NCI-H2227 (cell line): Measurements from ENCODE around the gene ITGB3BP.
"Not testable (repeated sequence)": the region's sequence is repeated elsewhere in the genome, so short reads cannot be mapped to it uniquely, and the experiment has no call there.

ENCODE experiments used
- DNase-seq: peaks from one replicate; lab custom pipeline; 2025; ENCODE audit not compliant: unreplicated experiment; lab: John Stamatoyannopoulos, UW

ITGB3BP gene

GRCh38 chr1:63522891-63523728 lies at the start of gene ITGB3BP, which contains the start of gene EFCAB7:
TSS of gene ITGB3BP (minus strand) at chr1:63523225. CDS start at chr1:63523133, 92 bp downstream.
TSS of gene EFCAB7 (plus strand) at chr1:63523525. CDS start at chr1:63525573, 2,048 bp downstream.
- DNase-seq: peak; percentile 98

- DNase-seq: not testable (repeated sequence)
Observed at GRCh38 chr1:63572686-63573085, 49.7 kb upstream of the ITGB3BP start.

GRCh38 chr1:63569640-63570316 lies 46.8 kb upstream of the ITGB3BP start:
- no peak for DNase-seq

- DNase-seq: no peak
Observed at GRCh38 chr1:63569068-63569467, 46.0 kb upstream of the ITGB3BP start.

GRCh38 chr1:63563745-63564144 lies 40.7 kb upstream of the ITGB3BP start:
- no peak for DNase-seq

- DNase-seq: no peak
Observed at GRCh38 chr1:63559357-63559756, 36.3 kb upstream of the ITGB3BP start.

- peak; percentile 24 for DNase-seq
Observed at GRCh38 chr1:63557365-63557987, 34.5 kb upstream of the ITGB3BP start.

GRCh38 chr1:63555480-63555879 lies 32.5 kb upstream of the ITGB3BP start:
- DNase-seq: no peak

GRCh38 chr1:63548877-63549276 lies 25.9 kb upstream of the ITGB3BP start:
- DNase-seq: no peak

- DNase-seq: no peak
Observed at GRCh38 chr1:63548303-63548702, 25.3 kb upstream of the ITGB3BP start.

- DNase-seq: no peak
Observed at GRCh38 chr1:63547621-63548294, 24.7 kb upstream of the ITGB3BP start.

GRCh38 chr1:63545780-63546179 lies 22.8 kb upstream of the ITGB3BP start:
- no peak for DNase-seq

- peak; percentile 14 for DNase-seq
Observed at GRCh38 chr1:63537940-63538339, 14.9 kb upstream of the ITGB3BP start.

- DNase-seq: no peak
Observed at GRCh38 chr1:63537006-63537405, 14.0 kb upstream of the ITGB3BP start.

- no peak for DNase-seq
Observed at GRCh38 chr1:63534406-63534805, 11.4 kb upstream of the ITGB3BP start.

- no peak for DNase-seq
Observed at GRCh38 chr1:63533931-63534330, 10.9 kb upstream of the ITGB3BP start.

- DNase-seq: no peak
Observed at GRCh38 chr1:63532727-63533126, 9.7 kb upstream of the ITGB3BP start.

GRCh38 chr1:63524201-63524600 lies 1.2 kb upstream of the ITGB3BP start:
- DNase-seq: peak; percentile 32

- peak; percentile 43 for DNase-seq
Observed at GRCh38 chr1:63523738-63524137, 713 bp upstream of the ITGB3BP start.

GRCh38 chr1:63516629-63517028 lies 6.4 kb downstream of the ITGB3BP start:
- no peak for DNase-seq

GRCh38 chr1:63512584-63512983 lies 10.4 kb downstream of the ITGB3BP start:
- DNase-seq: no peak
